ENCODE measurements around the gene PRKCG.
"Not testable (repeated sequence)": the region's sequence is repeated elsewhere in the genome, so short reads cannot be mapped to it uniquely, and the experiment has no call there.

PRKCG gene

GRCh38 chr19:53881482-53882390 is at the start of gene PRKCG:
PRKCG (plus strand) TSS chr19:53882197; CDS start chr19:53882495, 298 bp downstream.
- in situ Hi-C loops (cut with MboI; ENCODE audit: low sequenced_read_pairs) = no loop called here

- in situ Hi-C loops (cut with MboI; ENCODE audit: low sequenced_read_pairs) = not testable (repeated sequence)
Observed at GRCh38 chr19:53832861-53833260, 49.1 kb upstream of the PRKCG start.

- in situ Hi-C loops (cut with MboI; ENCODE audit: low sequenced_read_pairs) = not testable (repeated sequence)
Observed at GRCh38 chr19:53838446-53838845, 43.6 kb upstream of the PRKCG start.

GRCh38 chr19:53840241-53840640 is 41.8 kb upstream of the PRKCG start:
- in situ Hi-C loops (cut with MboI; ENCODE audit: low sequenced_read_pairs) = not testable (repeated sequence)

- in situ Hi-C loops (cut with MboI; ENCODE audit: low sequenced_read_pairs) = not testable (repeated sequence)
Observed at GRCh38 chr19:53840914-53841313, 41.1 kb upstream of the PRKCG start.

GRCh38 chr19:53844849-53845246 is 37.1 kb upstream of the PRKCG start:
- in situ Hi-C loops (cut with MboI; ENCODE audit: low sequenced_read_pairs) = no loop called here

- in situ Hi-C loops (cut with MboI; ENCODE audit: low sequenced_read_pairs) = no loop called here
Observed at GRCh38 chr19:53847555-53847954, 34.4 kb upstream of the PRKCG start.

GRCh38 chr19:53849237-53849676 is 32.7 kb upstream of the PRKCG start:
- in situ Hi-C loops (cut with MboI; ENCODE audit: low sequenced_read_pairs) = no loop called here

GRCh38 chr19:53853707-53854106 is 28.3 kb upstream of the PRKCG start:
- in situ Hi-C loops (cut with MboI; ENCODE audit: low sequenced_read_pairs) = no loop called here

- in situ Hi-C loops (cut with MboI; ENCODE audit: low sequenced_read_pairs) = no loop called here
Observed at GRCh38 chr19:53864308-53864836, 17.6 kb upstream of the PRKCG start.

GRCh38 chr19:53865523-53865917 is 16.5 kb upstream of the PRKCG start:
- in situ Hi-C loops (cut with MboI; ENCODE audit: low sequenced_read_pairs) = no loop called here

GRCh38 chr19:53865918-53866864 is 15.8 kb upstream of the PRKCG start:
- in situ Hi-C loops (cut with MboI; ENCODE audit: low sequenced_read_pairs) = no loop called here

GRCh38 chr19:53866865-53867224 is 15.2 kb upstream of the PRKCG start:
- in situ Hi-C loops (cut with MboI; ENCODE audit: low sequenced_read_pairs) = no loop called here

GRCh38 chr19:53867225-53868090 is 14.5 kb upstream of the PRKCG start, which contains the start of gene MYADM:
MYADM (plus strand) TSS chr19:53867883; CDS start chr19:53873530, 5,647 bp downstream.
- in situ Hi-C loops (cut with MboI; ENCODE audit: low sequenced_read_pairs) = no loop called here

GRCh38 chr19:53868091-53868891 is 13.7 kb upstream of the PRKCG start:
- in situ Hi-C loops (cut with MboI; ENCODE audit: low sequenced_read_pairs) = no loop called here

- in situ Hi-C loops (cut with MboI; ENCODE audit: low sequenced_read_pairs) = no loop called here
Observed at GRCh38 chr19:53868892-53869804, 12.8 kb upstream of the PRKCG start.

- in situ Hi-C loops (cut with MboI; ENCODE audit: low sequenced_read_pairs) = not testable (repeated sequence)
Observed at GRCh38 chr19:53869805-53870484, 12.1 kb upstream of the PRKCG start.

GRCh38 chr19:53870485-53870844 is 11.5 kb upstream of the PRKCG start:
- in situ Hi-C loops (cut with MboI; ENCODE audit: low sequenced_read_pairs) = no loop called here
